Cardiac muscle cell (in vitro differentiated cells and primary cell): ENCODE measurements around the gene SKAP2. TPM values are rescaled to one million over a fixed set of nuclear protein-coding genes. Genes with fewer than 3 reads are reported as not detected.

Experiments
- DNase-seq, 2 donors: peaks; one replicate each; pipeline versions ENCODE4 v3.0.0 to v3.0.0-alpha.2; 2010 to 2017; ENCODE audit warnings: low read depth in 1 of 2, low spot score in 1 of 2
- H3K27ac ChIP-seq: fragments of 200-600 bp; sonication (generic); 2 replicates; pipeline ENCODE4 v1.5.1; 2016
- H3K27me3 ChIP-seq: fragments of 200-600 bp; sonication (generic); 2 replicates; pipeline ENCODE4 v1.6.0; 2016; ENCODE audit warnings: control low read depth
- H3K36me3 ChIP-seq: fragments of 200-600 bp; sonication (generic); 2 replicates; pipeline ENCODE4 v1.5.1; 2016; ENCODE audit warnings: control low read depth
- H3K4me1 ChIP-seq: fragments of 200-600 bp; sonication (generic); 2 replicates; pipeline ENCODE4 v1.8.1; 2017; ENCODE audit warnings: low read depth, mild to moderate bottlenecking, mixed run types
- H3K4me3 ChIP-seq: fragments of 200-600 bp; sonication (generic); 2 replicates; pipeline ENCODE4 v1.5.1; 2016; ENCODE audit warnings: mild to moderate bottlenecking
- H3K9me3 ChIP-seq: fragments of 200-600 bp; sonication (generic); 2 replicates; pipeline ENCODE4 v1.5.1; 2017; ENCODE audit warnings: low read depth, mild to moderate bottlenecking, control low read depth
- CTCF ChIP-seq: IDR thresholded peaks from 2 replicates; pipeline ENCODE4 v1.5.1; 2012; ENCODE audit warnings: low read depth, mild to moderate bottlenecking, low read length
- polyA plus RNA-seq: library from polyadenylated mRNA; unstranded; fragments of >200 nt; fragmentation: Nextera tagmentation; extraction: Ambion mirVana; gene quantifications from 2 replicates; pipeline ENCODE4 v1.2.1, GENCODE V29; 2016
- total RNA-seq: library from RNA; depleted of rRNA; stranded (reverse); fragments of >200 nt; gene quantifications from 2 replicates; pipeline ENCODE4 v1.2.3, GENCODE V29; 2016

Gene SKAP2
- total and polyA plus RNA-seq, 2 experiments from 2014 or later, result 1.2 to 2.8 TPM

GRCh38 chr7:26726051-26726450 is 138.3 kb downstream of the SKAP2 start:
- no peaks in the 10 kb centered on the region for H3K4me1 ChIP-seq
- TF ChIP-seq CTCF, result no peak
- H3K4me3 ChIP-seq, result no peak overlapping the region

GRCh38 chr7:26724795-26725194 is 139.6 kb downstream of the SKAP2 start:
- no peaks in the 10 kb centered on the region for H3K4me1 ChIP-seq
- peaks cover under 1% of the 10 kb centered on the region for H3K27me3 ChIP-seq
- no peak overlapping the region for H3K27ac ChIP-seq
- DNase-seq, result no peak
- no peak for TF ChIP-seq CTCF
- H3K36me3 ChIP-seq, result no peaks in the 10 kb centered on the region
- H3K9me3 ChIP-seq, result no peaks in the 10 kb centered on the region
- H3K4me3 ChIP-seq, result no peak overlapping the region

More at GRCh38 chr7:26726051-26726450, 138.3 kb downstream of the SKAP2 start:
- no peaks in the 10 kb centered on the region for H3K9me3 ChIP-seq
- DNase-seq, result no peak
- peaks cover 9% of the 10 kb centered on the region for H3K27me3 ChIP-seq
- no peaks in the 10 kb centered on the region for H3K36me3 ChIP-seq
- H3K27ac ChIP-seq, result no peak overlapping the region

- H3K4me1 ChIP-seq, result no peaks in the 10 kb centered on the region
- no peak overlapping the region for H3K27ac ChIP-seq
- H3K9me3 ChIP-seq, result no peaks in the 10 kb centered on the region
- no peak for TF ChIP-seq CTCF
- no peak for DNase-seq
- no peaks in the 10 kb centered on the region for H3K36me3 ChIP-seq
- no peaks in the 10 kb centered on the region for H3K27me3 ChIP-seq
- H3K4me3 ChIP-seq, result no peak overlapping the region
Measured at GRCh38 chr7:26723129-26723528, 141.3 kb downstream of the SKAP2 start.

- TF ChIP-seq CTCF, result no peak
- H3K9me3 ChIP-seq, result no peaks in the 10 kb centered on the region
- H3K27me3 ChIP-seq, result no peaks in the 10 kb centered on the region
- no peak overlapping the region for H3K4me3 ChIP-seq
- H3K27ac ChIP-seq, result no peak overlapping the region
- no peak for DNase-seq
- H3K36me3 ChIP-seq, result no peaks in the 10 kb centered on the region
- H3K4me1 ChIP-seq, result no peaks in the 10 kb centered on the region
Measured at GRCh38 chr7:26721450-26721849, 142.9 kb downstream of the SKAP2 start.

- Histone ChIP-seq H3K36me3 (no peaks in the 10 kb centered on the region), H3K27ac (no peak overlapping the region), H3K4me3 (no peak overlapping the region), H3K4me1 (no peaks in the 10 kb centered on the region), H3K27me3 (no peaks in the 10 kb centered on the region), H3K9me3 (no peaks in the 10 kb centered on the region)
- no peak for TF ChIP-seq CTCF
- no peak for DNase-seq
Measured at GRCh38 chr7:26718063-26718462, 146.3 kb downstream of the SKAP2 start.

- Histone ChIP-seq H3K27ac (no peak overlapping the region), H3K27me3 (no peaks in the 10 kb centered on the region), H3K4me1 (no peaks in the 10 kb centered on the region), H3K4me3 (no peak overlapping the region), H3K36me3 (no peaks in the 10 kb centered on the region), H3K9me3 (no peaks in the 10 kb centered on the region)
- DNase-seq, result no peak
- no peak for TF ChIP-seq CTCF
Measured at GRCh38 chr7:26714438-26714837, 150.0 kb downstream of the SKAP2 start.
